GM21619 (cell line): Measurements from ENCODE around the gene SLC25A25.
"Not testable (repeated sequence)": the region's sequence is repeated elsewhere in the genome, so short reads cannot be mapped to it uniquely, and the experiment has no call there.

Experiments used
- ATAC-seq: cut with Tn5 transposase; IDR thresholded peaks from one replicate; pipeline ENCODE4 v1.9.1; 2021; ENCODE audit not compliant: unreplicated experiment

SLC25A25 gene

GRCh38 chr9:128108269-128109049 lies 40.4 kb downstream of the SLC25A25 start:
- no peak for ATAC-seq

GRCh38 chr9:128109050-128109709 lies 41.1 kb downstream of the SLC25A25 start:
- no peak for ATAC-seq

- ATAC-seq = not testable (repeated sequence)
Observed at GRCh38 chr9:128111726-128112125, 43.7 kb downstream of the SLC25A25 start.

- no peak for ATAC-seq
Observed at GRCh38 chr9:128113526-128114325, 45.7 kb downstream of the SLC25A25 start.

- ATAC-seq = no peak
Observed at GRCh38 chr9:128114326-128115186, 46.5 kb downstream of the SLC25A25 start.

GRCh38 chr9:128115187-128116103 lies 47.4 kb downstream of the SLC25A25 start:
- ATAC-seq = no peak

GRCh38 chr9:128116104-128117083 lies 48.4 kb downstream of the SLC25A25 start:
- no peak for ATAC-seq

- ATAC-seq = no peak
Observed at GRCh38 chr9:128117613-128118471, 49.8 kb downstream of the SLC25A25 start.

GRCh38 chr9:128118472-128118857 lies 50.4 kb downstream of the SLC25A25 start:
- ATAC-seq = no peak

- ATAC-seq = no peak
Observed at GRCh38 chr9:128118971-128119665, 51.1 kb downstream of the SLC25A25 start.

- ATAC-seq = no peak
Observed at GRCh38 chr9:128120061-128120740, 52.2 kb downstream of the SLC25A25 start.

GRCh38 chr9:128120741-128121465 lies 52.9 kb downstream of the SLC25A25 start:
- no peak for ATAC-seq

GRCh38 chr9:128121466-128121810 lies 53.4 kb downstream of the SLC25A25 start:
- ATAC-seq = no peak

- ATAC-seq = no peak
Observed at GRCh38 chr9:128121924-128122808, 54.1 kb downstream of the SLC25A25 start.

- ATAC-seq = no peak
Observed at GRCh38 chr9:128122809-128123175, 54.8 kb downstream of the SLC25A25 start.
